Upper lobe of left lung (tissue), 4 donors: ENCODE data around the gene ARAP1.

Experiments
- POLR2AphosphoS5 ChIP-seq, 2 donors: sonication (generic); formaldehyde crosslinking; IDR thresholded peaks; one replicate each; pipeline ENCODE4 v1.5.1; 2017; ENCODE audit warnings: antibody characterized with exemption in 2 of 2
- TF ChIP-seq, protein P1 (sequence below), 6 experiments: fragments of 450-650 bp in 4 of 6; fragments of 200-600 bp in 2 of 6; sonication (generic) in 2 of 6; IDR thresholded peaks; one replicate each; pipeline ENCODE4 v1.5.1; 2016 to 2019; ENCODE audit warnings: antibody characterized with exemption in 6 of 6

DNA sequence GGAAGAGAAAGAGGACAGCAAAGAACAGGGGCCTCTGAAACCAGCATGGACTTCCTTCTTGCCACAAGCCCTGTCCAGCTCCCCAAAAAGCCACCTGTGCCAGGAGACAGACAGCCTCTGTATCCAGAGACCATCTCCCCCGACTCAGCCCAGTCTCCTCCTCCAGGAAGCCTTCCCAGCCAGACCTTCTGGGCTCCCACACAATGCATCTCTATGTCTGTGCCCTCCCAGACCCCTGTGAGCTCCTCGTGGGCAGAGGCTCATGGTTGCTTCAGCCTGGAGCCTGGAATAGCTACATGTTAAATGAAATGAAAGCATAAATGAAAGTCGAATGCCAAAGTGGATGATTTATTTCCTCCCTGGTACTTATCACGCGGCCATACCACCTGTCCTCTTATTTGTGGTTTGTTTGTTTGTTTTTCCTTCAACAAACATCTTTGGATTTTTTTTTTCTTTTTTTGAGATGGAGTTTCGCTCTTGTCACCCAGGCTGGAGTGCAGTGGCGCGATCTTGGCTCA, 7.3 kb upstream of the ARAP1 start:
- TF ChIP-seq, protein P1, sequence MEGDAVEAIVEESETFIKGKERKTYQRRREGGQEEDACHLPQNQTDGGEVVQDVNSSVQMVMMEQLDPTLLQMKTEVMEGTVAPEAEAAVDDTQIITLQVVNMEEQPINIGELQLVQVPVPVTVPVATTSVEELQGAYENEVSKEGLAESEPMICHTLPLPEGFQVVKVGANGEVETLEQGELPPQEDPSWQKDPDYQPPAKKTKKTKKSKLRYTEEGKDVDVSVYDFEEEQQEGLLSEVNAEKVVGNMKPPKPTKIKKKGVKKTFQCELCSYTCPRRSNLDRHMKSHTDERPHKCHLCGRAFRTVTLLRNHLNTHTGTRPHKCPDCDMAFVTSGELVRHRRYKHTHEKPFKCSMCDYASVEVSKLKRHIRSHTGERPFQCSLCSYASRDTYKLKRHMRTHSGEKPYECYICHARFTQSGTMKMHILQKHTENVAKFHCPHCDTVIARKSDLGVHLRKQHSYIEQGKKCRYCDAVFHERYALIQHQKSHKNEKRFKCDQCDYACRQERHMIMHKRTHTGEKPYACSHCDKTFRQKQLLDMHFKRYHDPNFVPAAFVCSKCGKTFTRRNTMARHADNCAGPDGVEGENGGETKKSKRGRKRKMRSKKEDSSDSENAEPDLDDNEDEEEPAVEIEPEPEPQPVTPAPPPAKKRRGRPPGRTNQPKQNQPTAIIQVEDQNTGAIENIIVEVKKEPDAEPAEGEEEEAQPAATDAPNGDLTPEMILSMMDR (IDR thresholded peaks at IDR 0.05): no peak
- TF ChIP-seq POLR2AphosphoS5 (IDR thresholded peaks at IDR 0.05): no peak
